Measurements from ENCODE around the gene EVPL. TPM values are rescaled to one million over a fixed set of nuclear protein-coding genes. Genes with fewer than 3 reads are reported as not detected.

EVPL gene
- total RNA-seq, 1 donor from 2014 or later, result 46.8 TPM

- ATAC-seq (no peak), DNase-seq (no peak)
Observed at GRCh38 chr17:76009969-76010661, 17.0 kb downstream of the EVPL start.

GRCh38 chr17:76009447-76009846, 17.7 kb downstream of the EVPL start:
- Histone ChIP-seq H3K4me1 (peaks cover 3% of the 10 kb centered on the region), H3K4me3 (no peak overlapping the region), H3K36me3 (peaks cover 2% of the 10 kb centered on the region), H3K9me3 (no peaks in the 10 kb centered on the region), H3K27me3 (no peaks in the 10 kb centered on the region), H3K27ac (no peak overlapping the region)
- intact Hi-C loops (cut with DNase I), result loop anchor here (5.0 kb wide), 1 partner anchor 102 kb away; no protein-coding TSS in a partner anchor
- no peak for TF ChIP-seq CTCF (IDR thresholded peaks at IDR 0.05)
- DNase-seq (no peak), ATAC-seq (no peak)

More at GRCh38 chr17:76009969-76010661, 17.0 kb downstream of the EVPL start:
- H3K36me3 ChIP-seq, result peaks cover 3% of the 10 kb centered on the region
- H3K27me3 ChIP-seq, result no peaks in the 10 kb centered on the region
- no peaks in the 10 kb centered on the region for H3K9me3 ChIP-seq
- no peak for TF ChIP-seq CTCF (IDR thresholded peaks at IDR 0.05)
- H3K27ac ChIP-seq, result no peak overlapping the region
- H3K4me1 ChIP-seq, result no peaks in the 10 kb centered on the region
- H3K4me3 ChIP-seq, result no peak overlapping the region
- intact Hi-C loops (cut with DNase I), result loop anchor here (5.0 kb wide), 1 partner anchor 103 kb away; no protein-coding TSS in a partner anchor

- no peak for TF ChIP-seq CTCF (IDR thresholded peaks at IDR 0.05)
- H3K27me3 ChIP-seq, result no peaks in the 10 kb centered on the region
- H3K4me1 ChIP-seq, result peaks cover 6% of the 10 kb centered on the region
- no peaks in the 10 kb centered on the region for H3K9me3 ChIP-seq
- no peak overlapping the region for H3K27ac ChIP-seq
- intact Hi-C loops (cut with DNase I), result loop anchor here (5.0 kb wide), 1 partner anchor 102 kb away; no protein-coding TSS in a partner anchor
- no peaks in the 10 kb centered on the region for H3K36me3 ChIP-seq
- ATAC-seq, result no peak
- no peak overlapping the region for H3K4me3 ChIP-seq
- DNase-seq, result no peak
Observed at GRCh38 chr17:76008630-76009425, 18.3 kb downstream of the EVPL start.

- Histone ChIP-seq H3K4me1 (peaks cover 12% of the 10 kb centered on the region), H3K4me3 (no peak overlapping the region), H3K9me3 (no peaks in the 10 kb centered on the region), H3K27ac (no peak overlapping the region), H3K36me3 (no peaks in the 10 kb centered on the region), H3K27me3 (no peaks in the 10 kb centered on the region)
- DNase-seq, result no peak
- TF ChIP-seq CTCF (IDR thresholded peaks at IDR 0.05), result no peak
- ATAC-seq, result no peak
- intact Hi-C loops (cut with DNase I), result loop anchor here (5.0 kb wide), 1 partner anchor 101 kb away; no protein-coding TSS in a partner anchor
Observed at GRCh38 chr17:76008208-76008607, 18.9 kb downstream of the EVPL start.

- H3K36me3 ChIP-seq, result no peaks in the 10 kb centered on the region
- ATAC-seq (no peak), DNase-seq (no peak)
- no peak overlapping the region for H3K4me3 ChIP-seq
- intact Hi-C loops (cut with DNase I), result loop anchor here (5.0 kb wide), 1 partner anchor 101 kb away; no protein-coding TSS in a partner anchor
- H3K9me3 ChIP-seq, result no peaks in the 10 kb centered on the region
- peaks cover 16% of the 10 kb centered on the region for H3K4me1 ChIP-seq
- no peak overlapping the region for H3K27ac ChIP-seq
- TF ChIP-seq CTCF (IDR thresholded peaks at IDR 0.05), result no peak
- no peaks in the 10 kb centered on the region for H3K27me3 ChIP-seq
Observed at GRCh38 chr17:76007850-76008165, 19.3 kb downstream of the EVPL start.
